Measurements from ENCODE around the gene PCBP3. TPM values are rescaled to one million over a fixed set of nuclear protein-coding genes. Genes with fewer than 3 reads are reported as not detected.

PCBP3 gene
- total and polyA plus RNA-seq, 2 donors from 2014 or later, result 2.3 to 5.4 TPM

GRCh38 chr21:45748593-45748992 lies 105.1 kb downstream of the PCBP3 start:
- H3K4me1 ChIP-seq (ENCODE audit: control insufficient read depth in 2 of 3, insufficient read depth in 2 of 3, low read depth in 1 of 3, low read length in 3 of 3), result no peaks in the 10 kb centered on the region
- no peak for TF ChIP-seq CTCF (IDR thresholded peaks at IDR 0.05; ENCODE audit: borderline replicate concordance, extremely low read depth, insufficient read depth)
- H3K4me3 ChIP-seq (ENCODE audit: low read length in 3 of 3), result no peak overlapping the region
- H3K9me3 ChIP-seq (ENCODE audit: control insufficient read depth in 2 of 3, insufficient read depth in 1 of 3, low read length in 3 of 3), result no peaks in the 10 kb centered on the region
- no peak overlapping the region for H3K27ac ChIP-seq (ENCODE audit: low read depth in 2 of 2, low read length in 2 of 2)
- no peak for DNase-seq
- no peak overlapping the region for H3K9ac ChIP-seq (ENCODE audit: low read length in 3 of 3)
- no peaks in the 10 kb centered on the region for H3K36me3 ChIP-seq (ENCODE audit: control insufficient read depth in 2 of 3, insufficient read depth in 3 of 3, low read length in 3 of 3)
- no peaks in the 10 kb centered on the region for H3K27me3 ChIP-seq (ENCODE audit: control insufficient read depth, insufficient read depth, low read length)
- no peak for FAIRE-seq
- intact Hi-C loops (cut with DNase I), result no loop called here

- no peaks in the 10 kb centered on the region for H3K27me3 ChIP-seq (ENCODE audit: control insufficient read depth, insufficient read depth, low read length)
- no peak overlapping the region for H3K4me3 ChIP-seq (ENCODE audit: low read length in 3 of 3)
- TF ChIP-seq CTCF (IDR thresholded peaks at IDR 0.05; ENCODE audit: borderline replicate concordance, extremely low read depth, insufficient read depth), result no peak
- no peaks in the 10 kb centered on the region for H3K4me1 ChIP-seq (ENCODE audit: control insufficient read depth in 2 of 3, insufficient read depth in 2 of 3, low read depth in 1 of 3, low read length in 3 of 3)
- H3K27ac ChIP-seq (ENCODE audit: low read depth in 2 of 2, low read length in 2 of 2), result no peak overlapping the region
- FAIRE-seq, result no peak
- H3K9ac ChIP-seq (ENCODE audit: low read length in 3 of 3), result no peak overlapping the region
- no peak for DNase-seq
- no peaks in the 10 kb centered on the region for H3K9me3 ChIP-seq (ENCODE audit: control insufficient read depth in 2 of 3, insufficient read depth in 1 of 3, low read length in 3 of 3)
- intact Hi-C loops (cut with DNase I), result no loop called here
- no peaks in the 10 kb centered on the region for H3K36me3 ChIP-seq (ENCODE audit: control insufficient read depth in 2 of 3, insufficient read depth in 3 of 3, low read length in 3 of 3)
Measured at GRCh38 chr21:45749974-45750373, 106.4 kb downstream of the PCBP3 start.

- Histone ChIP-seq H3K4me1 (ENCODE audit: control insufficient read depth in 2 of 3, insufficient read depth in 2 of 3, low read depth in 1 of 3, low read length in 3 of 3) (no peaks in the 10 kb centered on the region), H3K4me3 (ENCODE audit: low read length in 3 of 3) (no peak overlapping the region), H3K9me3 (ENCODE audit: control insufficient read depth in 2 of 3, insufficient read depth in 1 of 3, low read length in 3 of 3) (no peaks in the 10 kb centered on the region), H3K36me3 (ENCODE audit: control insufficient read depth in 2 of 3, insufficient read depth in 3 of 3, low read length in 3 of 3) (no peaks in the 10 kb centered on the region), H3K9ac (ENCODE audit: low read length in 3 of 3) (no peak overlapping the region), H3K27me3 (ENCODE audit: control insufficient read depth, insufficient read depth, low read length) (no peaks in the 10 kb centered on the region), H3K27ac (ENCODE audit: low read depth in 2 of 2, low read length in 2 of 2) (no peak overlapping the region)
- FAIRE-seq, result no peak
- no peak for DNase-seq
- intact Hi-C loops (cut with DNase I), result no loop called here
- no peak for TF ChIP-seq CTCF (IDR thresholded peaks at IDR 0.05; ENCODE audit: borderline replicate concordance, extremely low read depth, insufficient read depth)
Measured at GRCh38 chr21:45750936-45751335, 107.4 kb downstream of the PCBP3 start.

GRCh38 chr21:45753445-45753844 lies 109.9 kb downstream of the PCBP3 start:
- H3K9me3 ChIP-seq (ENCODE audit: control insufficient read depth in 2 of 3, insufficient read depth in 1 of 3, low read length in 3 of 3), result peaks cover 0 to 6% (median 0%) of the 10 kb centered on the region in 3 donors
- FAIRE-seq, result no peak
- intact Hi-C loops (cut with DNase I), result no loop called here

More at GRCh38 chr21:45753445-45753844, 109.9 kb downstream of the PCBP3 start:
- no peak overlapping the region for H3K9ac ChIP-seq (ENCODE audit: low read length in 3 of 3)
- H3K36me3 ChIP-seq (ENCODE audit: control insufficient read depth in 2 of 3, insufficient read depth in 3 of 3, low read length in 3 of 3), result no peaks in the 10 kb centered on the region
- DNase-seq, result no peak
- no peaks in the 10 kb centered on the region for H3K27me3 ChIP-seq (ENCODE audit: control insufficient read depth, insufficient read depth, low read length)
- no peak overlapping the region for H3K27ac ChIP-seq (ENCODE audit: low read depth in 2 of 2, low read length in 2 of 2)
- no peaks in the 10 kb centered on the region for H3K4me1 ChIP-seq (ENCODE audit: control insufficient read depth in 2 of 3, insufficient read depth in 2 of 3, low read depth in 1 of 3, low read length in 3 of 3)
- no peak overlapping the region for H3K4me3 ChIP-seq (ENCODE audit: low read length in 3 of 3)
- no peak for TF ChIP-seq CTCF (IDR thresholded peaks at IDR 0.05; ENCODE audit: borderline replicate concordance, extremely low read depth, insufficient read depth)

All from kidney (tissue), 14 donors.